ENCODE measurements around the gene FAM83G. TPM values are rescaled to one million over a fixed set of nuclear protein-coding genes. Genes with fewer than 3 reads are reported as not detected.

Gene FAM83G
- total and polyA plus RNA-seq, 3 donors from 2014 or later: 2.5 to 4.7 (median 4.6) TPM

DNA sequence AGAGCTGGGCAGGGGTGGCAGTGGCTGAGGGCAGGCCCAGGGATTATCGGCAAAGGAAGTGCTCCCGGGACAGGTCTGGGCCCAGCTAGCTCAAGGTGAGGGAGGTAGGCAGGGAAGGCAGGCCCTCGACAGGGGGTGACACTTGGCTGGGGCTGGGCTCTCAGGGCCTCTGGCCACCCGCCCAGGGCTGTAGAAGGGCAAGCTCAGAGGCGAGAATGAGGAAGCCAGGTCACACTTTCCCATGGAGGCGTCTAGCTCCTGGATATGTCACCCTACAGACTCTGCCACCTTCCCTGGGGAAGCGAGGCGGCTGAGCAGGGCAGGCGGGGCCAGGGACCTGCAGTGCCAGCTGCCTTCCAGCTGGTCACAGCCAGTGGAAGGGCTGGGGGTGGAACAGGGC lies 19.1 kb downstream of the FAM83G start:
- intact Hi-C loops (cut with DNase I; ENCODE audit: low total_unique reads): no loop called here
- no peak for TF ChIP-seq POLR2A (IDR thresholded peaks at IDR 0.05)
- TF ChIP-seq, protein P1, sequence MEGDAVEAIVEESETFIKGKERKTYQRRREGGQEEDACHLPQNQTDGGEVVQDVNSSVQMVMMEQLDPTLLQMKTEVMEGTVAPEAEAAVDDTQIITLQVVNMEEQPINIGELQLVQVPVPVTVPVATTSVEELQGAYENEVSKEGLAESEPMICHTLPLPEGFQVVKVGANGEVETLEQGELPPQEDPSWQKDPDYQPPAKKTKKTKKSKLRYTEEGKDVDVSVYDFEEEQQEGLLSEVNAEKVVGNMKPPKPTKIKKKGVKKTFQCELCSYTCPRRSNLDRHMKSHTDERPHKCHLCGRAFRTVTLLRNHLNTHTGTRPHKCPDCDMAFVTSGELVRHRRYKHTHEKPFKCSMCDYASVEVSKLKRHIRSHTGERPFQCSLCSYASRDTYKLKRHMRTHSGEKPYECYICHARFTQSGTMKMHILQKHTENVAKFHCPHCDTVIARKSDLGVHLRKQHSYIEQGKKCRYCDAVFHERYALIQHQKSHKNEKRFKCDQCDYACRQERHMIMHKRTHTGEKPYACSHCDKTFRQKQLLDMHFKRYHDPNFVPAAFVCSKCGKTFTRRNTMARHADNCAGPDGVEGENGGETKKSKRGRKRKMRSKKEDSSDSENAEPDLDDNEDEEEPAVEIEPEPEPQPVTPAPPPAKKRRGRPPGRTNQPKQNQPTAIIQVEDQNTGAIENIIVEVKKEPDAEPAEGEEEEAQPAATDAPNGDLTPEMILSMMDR (IDR thresholded peaks at IDR 0.05): no peak
- Histone ChIP-seq H3K27me3 (no peaks in the 10 kb centered on the region), H3K27ac (no peak overlapping the region), H3K36me3 (ENCODE audit: low read depth, missing control alignments) (no peaks in the 10 kb centered on the region), H3K9me3 (no peaks in the 10 kb centered on the region), H3K4me1 (no peaks in the 10 kb centered on the region), H3K4me3 (no peak overlapping the region)
- 95 to 97% methylated on average over 5 to 9 of the region's 9 CpGs for WGBS, 2 donors
- DNase-seq: no peak

- TF ChIP-seq, protein P1 (IDR thresholded peaks at IDR 0.05): no peak
- no peak for TF ChIP-seq POLR2A (IDR thresholded peaks at IDR 0.05)
- intact Hi-C loops (cut with DNase I; ENCODE audit: low total_unique reads): no loop called here
- Histone ChIP-seq H3K4me1 (no peaks in the 10 kb centered on the region), H3K27ac (no peak overlapping the region), H3K4me3 (no peak overlapping the region), H3K9me3 (no peaks in the 10 kb centered on the region), H3K27me3 (no peaks in the 10 kb centered on the region), H3K36me3 (ENCODE audit: low read depth, missing control alignments) (no peaks in the 10 kb centered on the region)
- WGBS, 2 donors: 94% methylated on average over 15 to 21 of the region's 21 CpGs
- DNase-seq: no peak
These were observed 20.1 kb downstream of the FAM83G start for GRCh38 chr17:18984273-18985114.

GRCh38 chr17:18981642-18982424 lies 22.7 kb downstream of the FAM83G start:
- no peaks in the 10 kb centered on the region for H3K4me1 ChIP-seq
- no peak overlapping the region for H3K4me3 ChIP-seq
- no peak overlapping the region for H3K27ac ChIP-seq
- H3K27me3 ChIP-seq: no peaks in the 10 kb centered on the region
- WGBS, 2 donors: 63 to 74% methylated on average over 3 to 27 of the region's 30 CpGs
- intact Hi-C loops (cut with DNase I; ENCODE audit: low total_unique reads): no loop called here
- no peak for DNase-seq
- H3K9me3 ChIP-seq: no peaks in the 10 kb centered on the region
- TF ChIP-seq, protein P1 (IDR thresholded peaks at IDR 0.05): no peak
- no peak for TF ChIP-seq POLR2A (IDR thresholded peaks at IDR 0.05)
- H3K36me3 ChIP-seq (ENCODE audit: low read depth, missing control alignments): no peaks in the 10 kb centered on the region

- no peaks in the 10 kb centered on the region for H3K4me1 ChIP-seq
- H3K27ac ChIP-seq: no peak overlapping the region
- 90 to 99% methylated on average over 5 to 6 of the region's 6 CpGs for WGBS, 2 donors
- intact Hi-C loops (cut with DNase I; ENCODE audit: low total_unique reads): no loop called here
- TF ChIP-seq, protein P1 (IDR thresholded peaks at IDR 0.05): no peak
- no peak for TF ChIP-seq POLR2A (IDR thresholded peaks at IDR 0.05)
- no peak overlapping the region for H3K4me3 ChIP-seq
- no peaks in the 10 kb centered on the region for H3K9me3 ChIP-seq
- DNase-seq: no peak
- H3K36me3 ChIP-seq (ENCODE audit: low read depth, missing control alignments): no peaks in the 10 kb centered on the region
- H3K27me3 ChIP-seq: no peaks in the 10 kb centered on the region
These were observed 23.3 kb downstream of the FAM83G start for GRCh38 chr17:18981335-18981641.

Data from testis (tissue), 3 donors.